GM12878 (cell line): ENCODE data around the gene RAB26.
"Not testable (repeated sequence)": the region's sequence is repeated elsewhere in the genome, so short reads cannot be mapped to it uniquely, and the experiment has no call there.

Experiments used
- CBX5 ChIP-seq: sonication (generic); IDR thresholded peaks from 2 replicates; pipeline ENCODE4 v1.6.1; 2016; ENCODE audit warnings: low read depth, moderate library complexity, mild to moderate bottlenecking, inconsistent platforms
- CHD2 ChIP-seq: IDR thresholded peaks from 2 replicates; pipeline ENCODE4 v1.6.1; 2011; ENCODE audit warnings: low read depth, low read length, improper control_type of control experiment, borderline replicate concordance
- GABPA ChIP-seq: IDR thresholded peaks from 2 replicates; pipeline ENCODE4 v1.6.1; 2014; ENCODE audit warnings: antibody characterized with exemption, low read depth, mild to moderate bottlenecking, inconsistent platforms
- HDAC2 ChIP-seq: fragments of 200-600 bp; sonication (generic); IDR thresholded peaks from 2 replicates; pipeline ENCODE4 v1.6.1; 2017
- JUNB ChIP-seq: IDR thresholded peaks from 2 replicates; pipeline ENCODE4 v1.6.1; 2016; ENCODE audit warnings: antibody characterized with exemption, mild to moderate bottlenecking
- KAT2A ChIP-seq: conservative IDR thresholded peaks from 2 replicates; pipeline ENCODE4 v1.6.1; 2011; ENCODE audit warnings: low read depth, low read length; ENCODE audit not compliant: control insufficient read depth
- POLR2A ChIP-seq: IDR thresholded peaks from 2 replicates; pipeline ENCODE4 v1.6.1; 2011; ENCODE audit warnings: low read depth, mild to moderate bottlenecking, low read length
- ZNF274 ChIP-seq: IDR thresholded peaks from one replicate; pipeline ENCODE4 v1.8.0; 2011; ENCODE audit not compliant: insufficient read length, insufficient read depth
- TF ChIP-seq, protein P1 (sequence below), 3 experiments: IDR thresholded peaks in 2 of 3; conservative IDR thresholded peaks in 1 of 3; 2 replicates each; pipeline ENCODE4 v1.5.1; 2011; ENCODE audit warnings: low read depth in 3 of 3, low read length in 3 of 3, mild to moderate bottlenecking in 3 of 3, control low read depth in 2 of 3, moderate library complexity in 2 of 3, inconsistent platforms in 1 of 3, mixed read lengths in 1 of 3; ENCODE audit not compliant: control insufficient read depth in 2 of 3, insufficient read depth in 1 of 3; ENCODE audit errors: extremely low read depth in 1 of 3

- TF ChIP-seq, protein P1, sequence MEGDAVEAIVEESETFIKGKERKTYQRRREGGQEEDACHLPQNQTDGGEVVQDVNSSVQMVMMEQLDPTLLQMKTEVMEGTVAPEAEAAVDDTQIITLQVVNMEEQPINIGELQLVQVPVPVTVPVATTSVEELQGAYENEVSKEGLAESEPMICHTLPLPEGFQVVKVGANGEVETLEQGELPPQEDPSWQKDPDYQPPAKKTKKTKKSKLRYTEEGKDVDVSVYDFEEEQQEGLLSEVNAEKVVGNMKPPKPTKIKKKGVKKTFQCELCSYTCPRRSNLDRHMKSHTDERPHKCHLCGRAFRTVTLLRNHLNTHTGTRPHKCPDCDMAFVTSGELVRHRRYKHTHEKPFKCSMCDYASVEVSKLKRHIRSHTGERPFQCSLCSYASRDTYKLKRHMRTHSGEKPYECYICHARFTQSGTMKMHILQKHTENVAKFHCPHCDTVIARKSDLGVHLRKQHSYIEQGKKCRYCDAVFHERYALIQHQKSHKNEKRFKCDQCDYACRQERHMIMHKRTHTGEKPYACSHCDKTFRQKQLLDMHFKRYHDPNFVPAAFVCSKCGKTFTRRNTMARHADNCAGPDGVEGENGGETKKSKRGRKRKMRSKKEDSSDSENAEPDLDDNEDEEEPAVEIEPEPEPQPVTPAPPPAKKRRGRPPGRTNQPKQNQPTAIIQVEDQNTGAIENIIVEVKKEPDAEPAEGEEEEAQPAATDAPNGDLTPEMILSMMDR (IDR thresholded peaks at IDR 0.05 in 2 of 3, conservative IDR thresholded peaks at IDR 0.05 in 1 of 3; ENCODE audit: control insufficient read depth in 2 of 3, extremely low read depth in 1 of 3, insufficient read depth in 1 of 3, low read depth in 3 of 3, low read length in 3 of 3), result not testable (repeated sequence)
- TF ChIP-seq POLR2A, JUNB, CHD2, GABPA, ZNF274, HDAC2, KAT2A, CBX5: not testable (repeated sequence)
These were observed 39.2 kb upstream of the RAB26 start for GRCh38 chr16:2109271-2109580.
